ENCODE data around the gene SPATA13.
"Not testable (repeated sequence)": the region's sequence is repeated elsewhere in the genome, so short reads cannot be mapped to it uniquely, and the experiment has no call there.

SPATA13 gene

GRCh38 chr13:24196593-24197197 lies 36.2 kb downstream of the SPATA13 start:
- no peak for DNase-seq

DNA sequence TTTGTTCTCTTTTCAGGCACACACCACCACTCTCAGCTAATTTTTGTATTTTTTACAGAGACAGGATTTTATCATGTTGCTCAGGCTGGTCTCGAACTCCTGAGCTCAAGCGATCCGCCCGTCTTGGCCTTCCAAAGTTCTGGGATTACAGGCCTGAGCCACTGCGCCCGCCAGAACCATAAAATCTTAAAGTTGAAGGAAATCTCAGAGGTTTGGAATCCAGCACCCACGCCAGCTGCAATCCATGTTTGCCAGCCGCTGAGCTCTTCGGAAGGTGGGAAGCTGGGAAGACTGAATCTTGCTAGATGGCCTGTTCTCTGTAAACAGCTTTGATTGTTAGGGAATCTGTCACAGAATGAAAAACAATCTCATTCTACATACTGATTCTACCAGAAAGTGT lies 38.5 kb downstream of the SPATA13 start:
- no peak for DNase-seq

GRCh38 chr13:24202215-24202614 lies 41.7 kb downstream of the SPATA13 start:
- no peak for DNase-seq

DNA sequence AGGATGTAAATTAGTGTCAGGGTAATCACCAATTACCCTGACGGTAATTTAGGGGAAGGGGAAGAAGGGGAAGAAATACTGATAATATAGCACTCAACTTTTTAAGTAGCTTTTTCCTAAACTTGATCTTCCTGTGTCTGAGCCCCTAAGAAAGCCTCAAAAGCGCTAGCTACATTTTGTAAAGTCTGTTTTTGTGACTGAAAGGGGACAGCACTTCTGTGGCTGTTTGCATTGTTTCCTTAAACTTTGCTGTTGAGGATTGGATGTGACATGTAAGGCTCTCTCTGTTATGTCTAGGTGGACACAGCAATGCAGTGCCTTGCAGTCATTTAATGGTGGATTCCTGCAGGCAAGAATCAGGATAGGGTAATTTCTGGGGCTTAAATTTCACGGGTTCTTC lies 42.8 kb downstream of the SPATA13 start:
- no peak for DNase-seq

GRCh38 chr13:24203811-24204210 lies 43.3 kb downstream of the SPATA13 start:
- peak in 1 of 2 donors; percentile 25 for DNase-seq

GRCh38 chr13:24205076-24205475 lies 44.6 kb downstream of the SPATA13 start:
- not testable (repeated sequence) for DNase-seq

GRCh38 chr13:24207841-24208667 lies 47.5 kb downstream of the SPATA13 start:
- peak in 1 of 2 donors; percentile 46 for DNase-seq

GRCh38 chr13:24209138-24209537 lies 48.6 kb downstream of the SPATA13 start:
- DNase-seq: no peak

- no peak for DNase-seq
Observed at GRCh38 chr13:24212254-24212653, 51.7 kb downstream of the SPATA13 start.

GRCh38 chr13:24212674-24213073 lies 52.2 kb downstream of the SPATA13 start:
- DNase-seq: no peak

- DNase-seq: no peak
Observed at GRCh38 chr13:24213932-24214331, 53.4 kb downstream of the SPATA13 start.

GRCh38 chr13:24214528-24214927 lies 54.0 kb downstream of the SPATA13 start:
- peak in 1 of 2 donors; percentile 13 for DNase-seq

DNA sequence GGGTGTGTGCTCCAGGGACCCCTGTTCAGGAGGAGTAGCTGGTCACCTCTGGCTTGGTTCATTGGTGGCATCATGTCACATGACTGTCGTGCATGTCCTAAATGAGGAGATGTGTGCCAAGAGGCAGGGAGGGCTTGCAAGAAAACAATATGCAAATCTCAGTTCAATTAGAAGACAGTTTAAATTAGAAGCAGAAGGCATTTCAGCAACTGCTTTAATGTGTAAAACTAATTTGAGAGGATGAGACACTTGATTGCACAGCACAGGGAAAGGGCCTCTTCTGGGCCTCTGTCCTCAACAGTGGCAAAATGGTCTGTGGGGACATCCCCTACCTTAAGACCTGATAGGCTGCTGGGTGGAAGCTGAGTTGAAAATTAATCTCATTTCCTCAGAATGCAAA lies 54.6 kb downstream of the SPATA13 start:
- DNase-seq: no peak

- peak; percentile 9 to 49 for DNase-seq
Observed at GRCh38 chr13:24215732-24216131, 55.2 kb downstream of the SPATA13 start.

DNA sequence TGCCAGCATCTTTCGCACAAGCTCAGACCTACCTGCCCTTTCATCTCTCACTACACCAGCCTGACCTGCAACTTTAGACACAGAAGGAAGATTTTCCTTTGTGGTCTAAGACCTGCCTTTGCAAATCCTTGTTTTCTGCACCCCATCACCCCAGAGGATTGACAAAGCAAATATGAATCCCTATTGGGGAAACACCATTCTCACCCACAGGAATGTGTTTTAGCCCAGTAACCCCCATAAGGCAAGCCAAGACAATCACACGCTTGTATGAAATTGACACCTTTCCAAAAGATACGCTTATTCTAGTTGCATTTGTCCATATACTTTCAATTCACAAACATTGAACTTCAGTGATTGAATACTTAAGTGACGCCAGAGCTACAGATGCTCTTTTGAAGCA lies 55.7 kb downstream of the SPATA13 start:
- no peak for DNase-seq

GRCh38 chr13:24216779-24217178 lies 56.3 kb downstream of the SPATA13 start:
- DNase-seq: peak; percentile 17 to 54

DNA sequence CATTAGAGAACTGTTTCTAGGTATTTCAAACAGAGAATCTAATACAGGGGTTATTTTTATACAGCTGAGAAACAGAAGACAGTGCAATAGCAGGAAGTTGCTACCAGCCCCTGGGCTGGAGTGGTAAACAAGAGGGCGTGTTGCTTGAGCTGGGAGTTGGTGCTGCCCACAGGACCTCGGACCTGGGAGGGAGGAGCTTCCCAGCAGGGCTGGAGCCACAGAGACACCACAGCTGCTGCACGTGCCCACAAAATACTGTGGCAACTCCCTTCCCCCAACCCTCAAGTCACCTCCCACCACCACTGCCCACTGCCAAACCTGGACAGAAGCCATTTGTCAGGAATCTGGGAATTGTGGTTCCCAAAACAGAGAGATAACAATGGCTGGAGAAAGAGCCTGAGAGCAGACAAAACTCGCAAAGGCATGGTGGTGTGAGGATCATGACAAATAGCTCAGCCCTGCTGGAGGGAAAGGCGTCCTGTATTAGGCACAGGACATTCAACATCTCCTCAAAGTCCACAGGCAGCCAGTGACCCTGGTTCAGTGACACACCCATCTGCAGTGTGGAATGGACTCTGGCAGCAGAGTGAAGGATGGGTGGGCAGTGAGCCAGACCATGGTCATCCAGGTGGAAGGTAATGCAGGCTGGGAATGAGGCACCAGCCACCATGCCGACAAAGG lies 57.2 kb downstream of the SPATA13 start:
- DNase-seq: peak; percentile 52 to 74

GRCh38 chr13:24218338-24218737 lies 57.8 kb downstream of the SPATA13 start:
- DNase-seq: no peak

DNA sequence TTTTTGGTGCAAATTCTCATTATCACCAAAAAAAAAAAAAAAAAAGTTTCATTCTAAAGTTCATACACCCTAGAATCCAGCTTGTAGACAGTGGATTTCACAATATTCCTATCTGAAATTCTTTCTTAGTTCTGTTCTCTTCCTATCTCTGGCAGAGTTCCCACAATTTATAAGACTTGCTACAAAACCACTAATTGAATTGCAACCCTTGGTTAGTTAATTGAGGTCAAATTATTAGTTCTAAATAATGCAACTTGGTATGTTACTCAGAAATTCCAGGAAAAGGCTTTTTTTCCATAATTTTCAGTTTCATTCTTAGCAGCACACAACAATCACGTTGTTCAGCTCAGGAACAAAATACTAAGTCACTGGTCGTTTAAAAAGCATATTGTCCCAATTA lies 58.5 kb downstream of the SPATA13 start:
- no peak for DNase-seq

DNA sequence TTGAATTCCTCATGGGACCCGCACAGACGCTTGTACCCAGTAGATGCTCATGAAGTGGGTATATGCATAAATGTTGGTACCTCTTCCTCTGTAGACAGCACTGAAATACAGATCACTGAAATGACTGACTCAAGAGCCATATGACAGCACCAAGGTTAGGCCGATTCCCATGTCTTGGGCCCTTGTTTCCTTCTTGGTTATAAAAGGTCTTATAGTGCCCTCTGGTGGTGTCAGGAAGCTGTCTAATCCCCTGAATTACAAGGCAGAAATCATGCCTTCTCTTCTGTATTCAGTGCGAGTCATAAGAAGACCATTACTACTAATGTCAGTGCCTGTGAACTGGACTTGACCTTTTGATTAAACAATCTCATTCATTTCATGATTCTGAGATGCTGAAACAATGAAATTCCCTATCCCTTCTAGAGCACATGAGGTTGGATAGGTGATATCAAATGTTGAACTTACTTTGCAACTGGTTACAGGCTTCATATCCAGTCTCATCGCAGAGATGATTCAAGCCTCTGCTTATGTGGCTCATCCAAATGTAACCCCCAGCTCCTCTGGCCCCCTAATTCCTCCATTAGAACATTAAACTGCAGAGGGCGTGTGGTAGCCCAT lies 59.7 kb downstream of the SPATA13 start:
- DNase-seq: peak; percentile 83 to 86

DNA sequence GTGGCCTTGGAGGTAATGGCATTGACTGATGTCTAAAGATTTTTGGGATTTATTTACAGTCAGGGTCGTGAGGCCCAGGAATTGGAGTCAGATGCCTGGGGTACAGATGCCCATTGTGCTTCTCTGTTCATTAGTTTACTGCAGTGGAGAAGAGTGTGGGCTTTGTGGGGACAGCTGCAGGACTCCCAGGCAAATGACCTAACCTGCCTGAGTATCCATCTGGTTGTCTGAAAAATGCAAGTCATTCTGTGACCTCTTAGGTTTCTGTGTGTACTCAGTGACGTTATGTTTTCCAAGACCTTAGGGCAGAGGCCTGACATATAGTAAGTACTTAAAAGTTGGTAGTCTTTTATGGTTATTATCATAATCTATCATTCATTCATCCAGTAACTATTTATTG lies 60.5 kb downstream of the SPATA13 start:
- no peak for DNase-seq

- DNase-seq: no peak
Observed at GRCh38 chr13:24222756-24223155, 62.2 kb downstream of the SPATA13 start.
